ENCODE results near the gene DYNLL2. TPM values are rescaled to one million over a fixed set of nuclear protein-coding genes. Genes with fewer than 3 reads are reported as not detected.
A peak's percentile ranks its signal among the peaks of the same experiment; 100 is the strongest.

Gene DYNLL2
- total RNA-seq, 1 experiment from 2014 or later = 24.8 TPM

DNA sequence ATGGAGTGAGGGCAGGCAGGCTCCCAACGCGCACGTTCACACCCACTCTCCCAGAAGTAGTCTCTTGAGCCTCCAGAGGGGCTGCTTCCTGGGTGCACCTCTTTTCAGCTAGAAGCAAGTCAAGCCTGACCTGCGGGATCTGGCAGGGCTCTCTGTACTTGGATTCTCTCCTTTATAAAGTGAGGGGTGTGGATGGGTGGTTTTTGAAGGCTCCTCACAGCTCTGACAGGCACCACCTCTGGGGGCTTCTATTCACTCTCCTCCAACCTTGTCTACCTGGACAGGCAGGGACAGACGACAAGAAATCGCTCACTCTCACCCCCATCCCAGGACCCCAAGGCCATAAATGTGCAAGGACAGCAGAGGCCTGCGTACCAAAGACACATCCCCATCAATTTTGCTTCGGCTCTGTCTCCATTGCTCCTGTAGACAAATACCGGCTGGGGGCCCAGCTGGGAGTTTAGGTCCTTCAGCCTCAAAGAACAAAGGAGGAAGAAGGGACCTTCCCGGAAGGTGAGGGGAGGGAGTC lies 814 bp upstream of the DYNLL2 start:
- H3K27ac Mint-ChIP-seq (ENCODE audit: unreplicated experiment) = no peak overlapping the region
- BruUV-seq (replicated peaks) = no TSS peak
- H3K4me3 Mint-ChIP-seq (ENCODE audit: low read depth, unreplicated experiment) = no peak overlapping the region
- no peaks in the 10 kb centered on the region for H3K9me3 Mint-ChIP-seq (ENCODE audit: low read depth, unreplicated experiment)
- no peak for DNase-seq
- H3K36me3 Mint-ChIP-seq (ENCODE audit: insufficient read depth, unreplicated experiment) = peaks cover 24% of the 10 kb centered on the region
- no peak for TF ChIP-seq CTCF (IDR thresholded peaks at IDR 0.05; ENCODE audit: unreplicated experiment)
- CTCF ChIA-PET = interaction anchor here (0.6 to 0.9 kb wide), 2 partner anchors 85 to 301 kb away, joined by 3 to 4 read pairs; no protein-coding TSS in a partner anchor
- peaks cover 8% of the 10 kb centered on the region for H3K4me1 Mint-ChIP-seq (ENCODE audit: low read depth, unreplicated experiment)
- H3K27me3 Mint-ChIP-seq (ENCODE audit: unreplicated experiment) = peaks cover 34% of the 10 kb centered on the region
- intact Hi-C loops (cut with micrococcal nuclease; ENCODE audit: unreplicated experiment) = no loop called here

- H3K4me3 Mint-ChIP-seq (ENCODE audit: low read depth, unreplicated experiment) = peak overlapping the region; percentile 75
- peaks cover 23% of the 10 kb centered on the region for H3K27me3 Mint-ChIP-seq (ENCODE audit: unreplicated experiment)
- peaks cover 8% of the 10 kb centered on the region for H3K4me1 Mint-ChIP-seq (ENCODE audit: low read depth, unreplicated experiment)
- H3K36me3 Mint-ChIP-seq (ENCODE audit: insufficient read depth, unreplicated experiment) = peaks cover 34% of the 10 kb centered on the region
- TF ChIP-seq CTCF (IDR thresholded peaks at IDR 0.05; ENCODE audit: unreplicated experiment) = no peak
- intact Hi-C loops (cut with micrococcal nuclease; ENCODE audit: unreplicated experiment) = loop anchor here (2.0 kb wide), 1 partner anchor 77 kb away; the partner anchor contains the start of gene SRSF1
- no peak overlapping the region for H3K27ac Mint-ChIP-seq (ENCODE audit: unreplicated experiment)
- CTCF ChIA-PET = interaction anchor here (0.9 kb wide), 1 partner anchor 302 kb away, joined by 4 read pairs; no protein-coding TSS in a partner anchor
- BruUV-seq (replicated peaks) = no TSS peak
- DNase-seq = peak; percentile 37
- H3K9me3 Mint-ChIP-seq (ENCODE audit: low read depth, unreplicated experiment) = no peaks in the 10 kb centered on the region
These were observed 485 bp downstream of the DYNLL2 start for GRCh38 chr17:58083491-58084316.

- no peak for TF ChIP-seq CTCF (IDR thresholded peaks at IDR 0.05; ENCODE audit: unreplicated experiment)
- H3K4me1 Mint-ChIP-seq (ENCODE audit: low read depth, unreplicated experiment) = peaks cover 8% of the 10 kb centered on the region
- H3K27ac Mint-ChIP-seq (ENCODE audit: unreplicated experiment) = no peak overlapping the region
- peak overlapping the region; percentile 75 for H3K4me3 Mint-ChIP-seq (ENCODE audit: low read depth, unreplicated experiment)
- intact Hi-C loops (cut with micrococcal nuclease; ENCODE audit: unreplicated experiment) = loop anchor here (2.0 kb wide), 1 partner anchor 78 kb away; the partner anchor contains the start of gene SRSF1
- peaks cover 40% of the 10 kb centered on the region for H3K36me3 Mint-ChIP-seq (ENCODE audit: insufficient read depth, unreplicated experiment)
- DNase-seq = peak; percentile 48
- no TSS peak for BruUV-seq (replicated peaks)
- CTCF ChIA-PET = no interaction called here
- peaks cover 15% of the 10 kb centered on the region for H3K27me3 Mint-ChIP-seq (ENCODE audit: unreplicated experiment)
- no peaks in the 10 kb centered on the region for H3K9me3 Mint-ChIP-seq (ENCODE audit: low read depth, unreplicated experiment)
These were observed 1.2 kb downstream of the DYNLL2 start for GRCh38 chr17:58084317-58084981.

GRCh38 chr17:58085039-58085715 lies 2.0 kb downstream of the DYNLL2 start:
- Mint-ChIP-seq H3K27me3 (ENCODE audit: unreplicated experiment) (peaks cover 8% of the 10 kb centered on the region), H3K36me3 (ENCODE audit: insufficient read depth, unreplicated experiment) (peaks cover 40% of the 10 kb centered on the region), H3K4me3 (ENCODE audit: low read depth, unreplicated experiment) (peak overlapping the region; percentile 75), H3K9me3 (ENCODE audit: low read depth, unreplicated experiment) (no peaks in the 10 kb centered on the region), H3K27ac (ENCODE audit: unreplicated experiment) (no peak overlapping the region), H3K4me1 (ENCODE audit: low read depth, unreplicated experiment) (peaks cover 8% of the 10 kb centered on the region)
- no peak for DNase-seq
- intact Hi-C loops (cut with micrococcal nuclease; ENCODE audit: unreplicated experiment) = loop anchor here (2.0 kb wide), 1 partner anchor 78 kb away; the partner anchor contains the start of gene SRSF1
- CTCF ChIA-PET = no interaction called here
- TF ChIP-seq CTCF (IDR thresholded peaks at IDR 0.05; ENCODE audit: unreplicated experiment) = no peak
- no TSS peak for BruUV-seq (replicated peaks)

Data from Calu3 (cell line).